Heart left ventricle (tissue), 16 donors: Measurements from ENCODE around the gene KCNAB1. TPM values are rescaled to one million over a fixed set of nuclear protein-coding genes. Genes with fewer than 3 reads are reported as not detected.
"Not testable (repeated sequence)": the region's sequence is repeated elsewhere in the genome, so short reads cannot be mapped to it uniquely, and the experiment has no call there.

ENCODE experiments used
- ATAC-seq, 4 donors: fragments of 200-7000 bp; cut with Tn5 transposase; one replicate each; pipeline ENCODE4 v1.9.1; 2020 to 2022; ENCODE audit warnings: moderate library complexity in 4 of 4, mild to moderate bottlenecking in 3 of 4, moderate number of reproducible peaks in 1 of 4
- DNase-seq, 5 donors: peaks; one replicate each; pipeline ENCODE4 v3.0.0-alpha.2; 2020
- H3K27ac ChIP-seq, 12 donors: fragments of 200-600 bp; sonication (generic) in 4 of 12; one replicate each; pipeline versions ENCODE4 v1.5.0 to v1.8.0; 2016 to 2022; ENCODE audit warnings: mild to moderate bottlenecking in 2 of 12
- H3K27me3 ChIP-seq, 9 donors: fragments of 200-600 bp; sonication (generic) in 2 of 9; one replicate each; pipeline versions ENCODE4 v1.5.1 to v1.8.0; 2016 to 2022; ENCODE audit warnings: mild to moderate bottlenecking in 3 of 9
- H3K36me3 ChIP-seq, 9 donors: fragments of 200-600 bp; sonication (generic) in 2 of 9; one replicate each; pipeline versions ENCODE4 v1.5.0 to v1.8.0; 2018 to 2022; ENCODE audit warnings: mild to moderate bottlenecking in 2 of 9
- H3K4me1 ChIP-seq, 12 donors: fragments of 200-600 bp; sonication (generic) in 4 of 12; one replicate each; pipeline versions ENCODE4 v1.5.0 to v1.8.0; 2016 to 2022; ENCODE audit warnings: mild to moderate bottlenecking in 3 of 12
- H3K4me3 ChIP-seq, 12 donors: fragments of 200-600 bp; sonication (generic) in 4 of 12; one replicate each; pipeline versions ENCODE4 v1.5.0 to v1.8.0; 2017 to 2022; ENCODE audit warnings: mild to moderate bottlenecking in 9 of 12, moderate library complexity in 4 of 12
- H3K9me3 ChIP-seq, 12 donors: fragments of 200-600 bp; sonication (generic) in 4 of 12; one replicate each; pipeline versions ENCODE4 v1.5.0 to v1.8.0; 2016 to 2022; ENCODE audit warnings: mild to moderate bottlenecking in 1 of 12
- POLR2A ChIP-seq, 2 donors: fragments of 450-650 bp; IDR thresholded peaks; one replicate each; pipeline ENCODE4 v1.6.1; 2017; ENCODE audit warnings: antibody characterized with exemption in 2 of 2, mild to moderate bottlenecking in 2 of 2, moderate library complexity in 2 of 2
- WGBS, 4 donors: extraction: QIAGEN DNeasy Blood & Tissue Kit in 2 of 4; methylation state at CpG; one replicate each; pipeline versions ENCODE4 v1.1.5 to v1.1.7; 2013 to 2018; 5-methylcytosine and 5-hydroxymethylcytosine counted together
- intact Hi-C, 10 donors: fragments of 100-400 bp; cut with DNase I; formaldehyde crosslinking; loops; one replicate each; pipeline versions ENCODE4 v1.11.1 to v1.14.2; 2022
- polyA plus RNA-seq, 2 donors: library from polyadenylated mRNA; stranded (reverse); fragments of 200-250 nt; gene quantifications; one replicate each; pipeline ENCODE4 v1.2.3, GENCODE V29; 2013
- total RNA-seq, 9 donors: library from RNA; depleted of rRNA in 2 of 9; stranded (reverse); fragments of >200 nt in 2 of 9; fragmentation: NEBNext Ultra II Directional in 3 of 9; extraction: Animal tissue kit (Norgen Biotek cat#: 25700) in 3 of 9; gene quantifications; one replicate each; pipeline versions ENCODE4 v1.1.0 to v1.2.4, GENCODE V29; 2016 to 2023
- TF ChIP-seq, protein P1 (sequence below), 12 donors: fragments of 200-600 bp; sonication (generic) in 4 of 12; IDR thresholded peaks; one replicate each; pipeline versions ENCODE4 v1.5.0 to v1.8.0; 2018 to 2022; ENCODE audit warnings: antibody characterized with exemption in 12 of 12, mild to moderate bottlenecking in 5 of 12
- donor health status: ischemic (EF 13 %, LVEDD 7.1; RV severe dilation, severe dysfunction).
- donor health status: healthy with polysubstance abuse.
- donor health status: DM: no; HTN: yes; CAD: no.
- donor health status: DM: no; HTN: no; CAD: no.
- donor health status: ischemic (EF 25% LVEDD 6.9; RV normal size, moderate dysfunction).
- donor health status: ischemic (EF 25% LVEDD 5.7; RV mildly dilated, moderate dysfunction).
- donor health status: healthy.
- donor health status: DM: yes; HTN: yes; CAD: no.
- donor health status: ischemic (EF 35%, LVEDD 5.7; RV mildly dilated, moderate dysfunction).
- donor health status: nonischemic (EF 11% LVEDD 7.7; RV severe dilation, severe dysfunction).
- donor health status: DM: yes; HTN: yes; CAD: no.
- donor health status: PGD.
- donor health status: ischemic (EF 29% LVEDD 5.4; RV normal size, mild dysfunction).
- donor health status: nonischemic (EF 23%, LVEDD 6.1; RV moderate dilation, normal function).

The KCNAB1 gene
- total and polyA plus RNA-seq, 11 donors = 1.1 to 3.5 (median 2.3) TPM

DNA sequence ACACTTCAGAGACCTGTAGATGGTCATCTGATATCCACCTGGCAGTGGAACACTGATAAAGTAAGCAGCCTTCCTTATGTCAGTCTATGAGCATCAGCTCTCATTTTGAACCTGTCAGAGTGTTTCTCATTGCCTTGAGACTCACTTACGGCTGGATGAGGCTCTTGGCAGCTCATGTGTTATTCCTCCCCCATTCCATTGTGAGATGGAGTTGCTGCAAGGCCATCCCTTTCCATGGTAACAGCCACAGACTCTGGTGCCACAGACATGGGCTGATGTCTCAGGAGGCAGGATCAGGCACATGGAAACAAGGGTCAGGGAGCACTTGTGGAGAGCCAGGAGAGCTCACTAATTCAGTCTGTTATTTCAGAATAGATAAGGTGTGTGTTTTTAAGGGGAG is 11.9 kb downstream of the KCNAB1 start:
- intact Hi-C loops = no loop called here
- no peak overlapping the region for H3K27ac ChIP-seq

DNA sequence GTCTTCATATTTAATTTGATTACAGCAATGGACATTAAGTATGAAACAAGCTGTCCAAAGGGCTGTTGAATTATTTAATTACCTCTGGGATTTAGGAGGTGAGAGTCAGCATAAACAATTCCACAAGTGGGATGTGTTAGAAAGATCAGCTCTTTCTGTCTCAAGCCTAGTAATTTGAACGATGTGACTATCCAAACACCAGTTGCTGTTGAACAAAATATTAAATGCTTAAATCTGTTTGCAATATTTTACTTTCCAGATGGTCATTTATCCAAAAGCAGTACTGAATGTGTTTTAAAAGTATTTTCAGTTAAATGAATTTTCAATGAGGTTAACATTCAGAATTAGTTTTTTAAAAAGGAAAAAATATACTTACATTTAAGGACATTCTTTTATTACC is 12.7 kb downstream of the KCNAB1 start:
- TF ChIP-seq, protein P1, sequence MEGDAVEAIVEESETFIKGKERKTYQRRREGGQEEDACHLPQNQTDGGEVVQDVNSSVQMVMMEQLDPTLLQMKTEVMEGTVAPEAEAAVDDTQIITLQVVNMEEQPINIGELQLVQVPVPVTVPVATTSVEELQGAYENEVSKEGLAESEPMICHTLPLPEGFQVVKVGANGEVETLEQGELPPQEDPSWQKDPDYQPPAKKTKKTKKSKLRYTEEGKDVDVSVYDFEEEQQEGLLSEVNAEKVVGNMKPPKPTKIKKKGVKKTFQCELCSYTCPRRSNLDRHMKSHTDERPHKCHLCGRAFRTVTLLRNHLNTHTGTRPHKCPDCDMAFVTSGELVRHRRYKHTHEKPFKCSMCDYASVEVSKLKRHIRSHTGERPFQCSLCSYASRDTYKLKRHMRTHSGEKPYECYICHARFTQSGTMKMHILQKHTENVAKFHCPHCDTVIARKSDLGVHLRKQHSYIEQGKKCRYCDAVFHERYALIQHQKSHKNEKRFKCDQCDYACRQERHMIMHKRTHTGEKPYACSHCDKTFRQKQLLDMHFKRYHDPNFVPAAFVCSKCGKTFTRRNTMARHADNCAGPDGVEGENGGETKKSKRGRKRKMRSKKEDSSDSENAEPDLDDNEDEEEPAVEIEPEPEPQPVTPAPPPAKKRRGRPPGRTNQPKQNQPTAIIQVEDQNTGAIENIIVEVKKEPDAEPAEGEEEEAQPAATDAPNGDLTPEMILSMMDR (IDR thresholded peaks at IDR 0.05) = no peak
- no peak for TF ChIP-seq POLR2A (IDR thresholded peaks at IDR 0.05)
- no peaks in the 10 kb centered on the region for H3K27me3 ChIP-seq
- no peaks in the 10 kb centered on the region for H3K36me3 ChIP-seq
- WGBS, 4 donors = 32 to 56% (median 45%) methylated on average over 1 of the region's 1 CpG
- no peak for ATAC-seq
- no peak for DNase-seq
- H3K4me3 ChIP-seq = no peak overlapping the region
- H3K4me1 ChIP-seq = peaks cover 0 to 26% (median 0%) of the 10 kb centered on the region in 12 donors
- no peak overlapping the region for H3K27ac ChIP-seq
- no peaks in the 10 kb centered on the region for H3K9me3 ChIP-seq
- intact Hi-C loops = no loop called here

More for the DNA sequence above, 11.9 kb downstream of the KCNAB1 start:
- H3K9me3 ChIP-seq = no peaks in the 10 kb centered on the region
- WGBS, 4 donors = 50 to 72% (median 67%) methylated on average over 1 of the region's 1 CpG
- no peak for TF ChIP-seq POLR2A (IDR thresholded peaks at IDR 0.05)
- TF ChIP-seq, protein P1 (IDR thresholded peaks at IDR 0.05) = no peak
- H3K4me1 ChIP-seq = peaks cover 0 to 26% (median 0%) of the 10 kb centered on the region in 12 donors
- DNase-seq = no peak
- H3K4me3 ChIP-seq = no peak overlapping the region
- no peaks in the 10 kb centered on the region for H3K27me3 ChIP-seq
- no peaks in the 10 kb centered on the region for H3K36me3 ChIP-seq
- no peak for ATAC-seq

DNA sequence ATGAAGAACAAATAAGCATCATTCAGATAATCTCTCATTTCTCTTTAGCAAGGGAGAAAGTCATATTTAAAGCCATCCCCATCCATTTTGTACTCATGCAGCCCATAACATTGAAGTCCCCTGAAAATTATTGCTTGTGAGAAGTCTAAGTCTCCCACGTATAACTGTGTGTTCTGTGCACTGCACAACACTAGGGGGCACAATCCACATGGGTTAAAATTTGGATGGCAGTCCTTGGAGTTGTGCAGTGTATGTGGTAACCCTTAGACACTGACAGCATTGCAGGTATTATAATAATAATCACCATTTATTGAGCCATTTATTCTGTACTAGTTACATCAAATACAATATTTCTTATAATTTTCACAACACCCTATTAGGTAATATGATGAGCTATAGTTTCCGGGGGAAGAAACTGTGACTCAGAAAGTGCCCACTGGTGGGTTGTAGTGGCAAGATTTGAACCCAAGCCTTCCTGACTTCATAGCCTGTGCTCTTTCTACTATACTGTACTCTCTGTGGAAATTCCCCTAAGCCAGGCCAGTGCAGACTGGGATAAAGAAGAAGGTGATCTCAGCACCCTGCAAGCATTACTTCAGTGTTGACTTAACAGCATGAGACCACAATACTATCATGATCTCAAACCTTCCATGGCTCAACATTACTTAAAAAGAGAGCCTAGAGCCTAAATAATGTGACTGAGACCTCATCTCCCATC is 15.7 kb downstream of the KCNAB1 start:
- DNase-seq (no peak), ATAC-seq (no peak)
- Histone ChIP-seq H3K9me3 (no peaks in the 10 kb centered on the region), H3K4me3 (no peak overlapping the region), H3K36me3 (no peaks in the 10 kb centered on the region), H3K4me1 (peaks cover 0 to 20% (median 0%) of the 10 kb centered on the region in 12 donors), H3K27me3 (no peaks in the 10 kb centered on the region), H3K27ac (no peak overlapping the region)
- TF ChIP-seq, protein P1 (IDR thresholded peaks at IDR 0.05) = peak in 3 of 12 donors; percentile 6 to 16 (median 12)
- TF ChIP-seq POLR2A (IDR thresholded peaks at IDR 0.05) = no peak
- intact Hi-C loops = no loop called here
- WGBS, 4 donors = 64 to 82% (median 74%) methylated on average over 2 of the region's 2 CpGs

DNA sequence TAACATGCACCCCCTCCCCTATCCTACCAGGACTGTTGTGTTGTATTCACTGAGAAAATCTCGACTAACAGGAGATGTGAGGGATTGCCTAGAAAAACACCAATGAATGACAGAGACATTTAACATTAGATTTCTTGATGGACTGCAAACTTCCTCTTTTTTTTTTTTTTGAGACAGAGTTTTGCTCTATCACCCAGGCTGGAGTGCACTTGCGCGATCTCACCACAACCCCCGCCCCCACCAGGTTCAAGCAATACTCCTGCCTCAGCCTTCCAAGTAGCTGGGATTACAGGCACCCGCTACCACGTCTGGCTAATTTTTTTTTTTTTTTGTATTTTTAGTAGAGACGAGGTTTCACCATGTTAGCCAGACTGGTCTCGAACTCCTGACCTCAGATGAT is 17.0 kb downstream of the KCNAB1 start:
- DNase-seq, H3K4me1 ChIP-seq, H3K27ac ChIP-seq, H3K27me3 ChIP-seq, H3K9me3 ChIP-seq, H3K4me3 ChIP-seq, intact Hi-C loops, H3K36me3 ChIP-seq, ATAC-seq: not testable (repeated sequence)
- WGBS, 4 donors = 68 to 84% (median 78%) methylated on average over 7 to 8 of the region's 8 CpGs
